Measurements from ENCODE around the gene CSK. TPM values are rescaled to one million over a fixed set of nuclear protein-coding genes. Genes with fewer than 3 reads are reported as not detected.

Gene CSK
- polyA plus RNA-seq, 1 experiment: 25.3 TPM

DNA sequence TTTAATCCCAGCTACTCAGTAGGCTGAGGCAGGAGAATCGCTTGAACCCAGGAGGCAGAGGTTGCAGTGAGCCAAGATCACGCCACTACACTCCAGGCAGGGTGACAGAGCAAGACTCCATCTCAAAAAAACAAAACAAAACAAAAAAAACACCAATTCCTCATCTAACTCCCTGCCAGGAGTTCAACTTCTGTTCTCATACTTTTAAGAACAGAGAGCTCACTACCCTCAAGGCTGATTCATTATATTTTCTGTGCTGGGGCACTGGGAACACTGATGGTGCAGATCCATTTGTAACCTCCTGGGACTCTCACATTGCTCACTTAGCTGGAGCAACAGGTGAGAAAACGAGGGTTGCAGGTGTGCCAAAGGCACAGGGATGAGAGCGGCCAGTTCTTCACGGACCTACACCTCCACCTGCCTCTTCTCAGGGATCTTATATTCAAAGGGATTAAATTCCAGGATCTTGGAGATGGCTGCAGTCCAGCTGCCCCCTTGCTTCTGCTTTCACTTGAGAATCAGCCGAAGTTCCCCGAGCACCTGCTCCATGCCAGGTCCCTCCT is 12.3 kb upstream of the CSK start:
- no peaks in the 10 kb centered on the region for H3K36me3 ChIP-seq (ENCODE audit: control insufficient read depth, insufficient read depth, low read length)
- TF ChIP-seq, protein P1, sequence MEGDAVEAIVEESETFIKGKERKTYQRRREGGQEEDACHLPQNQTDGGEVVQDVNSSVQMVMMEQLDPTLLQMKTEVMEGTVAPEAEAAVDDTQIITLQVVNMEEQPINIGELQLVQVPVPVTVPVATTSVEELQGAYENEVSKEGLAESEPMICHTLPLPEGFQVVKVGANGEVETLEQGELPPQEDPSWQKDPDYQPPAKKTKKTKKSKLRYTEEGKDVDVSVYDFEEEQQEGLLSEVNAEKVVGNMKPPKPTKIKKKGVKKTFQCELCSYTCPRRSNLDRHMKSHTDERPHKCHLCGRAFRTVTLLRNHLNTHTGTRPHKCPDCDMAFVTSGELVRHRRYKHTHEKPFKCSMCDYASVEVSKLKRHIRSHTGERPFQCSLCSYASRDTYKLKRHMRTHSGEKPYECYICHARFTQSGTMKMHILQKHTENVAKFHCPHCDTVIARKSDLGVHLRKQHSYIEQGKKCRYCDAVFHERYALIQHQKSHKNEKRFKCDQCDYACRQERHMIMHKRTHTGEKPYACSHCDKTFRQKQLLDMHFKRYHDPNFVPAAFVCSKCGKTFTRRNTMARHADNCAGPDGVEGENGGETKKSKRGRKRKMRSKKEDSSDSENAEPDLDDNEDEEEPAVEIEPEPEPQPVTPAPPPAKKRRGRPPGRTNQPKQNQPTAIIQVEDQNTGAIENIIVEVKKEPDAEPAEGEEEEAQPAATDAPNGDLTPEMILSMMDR (IDR thresholded peaks at IDR 0.05; ENCODE audit: insufficient read depth, low read depth, low read length): no peak
- DNase-seq (ENCODE audit: low read depth): no peak
- H3K4me3 ChIP-seq (ENCODE audit: low read depth, low read length): no peak overlapping the region
- ChIA-PET CTCF (interaction anchor here (0.6 to 26.9 kb wide), 47 partner anchors 10 to 797 kb away, joined by 3 to 563 read pairs (median 5); partner anchors contain the start of genes CLK3, COX5A, CSK and CYP11A1), POLR2A (no interaction called here)
- H3K27me3 ChIP-seq (ENCODE audit: control insufficient read depth, insufficient read depth, low read length): peaks cover 3% of the 10 kb centered on the region

DNA sequence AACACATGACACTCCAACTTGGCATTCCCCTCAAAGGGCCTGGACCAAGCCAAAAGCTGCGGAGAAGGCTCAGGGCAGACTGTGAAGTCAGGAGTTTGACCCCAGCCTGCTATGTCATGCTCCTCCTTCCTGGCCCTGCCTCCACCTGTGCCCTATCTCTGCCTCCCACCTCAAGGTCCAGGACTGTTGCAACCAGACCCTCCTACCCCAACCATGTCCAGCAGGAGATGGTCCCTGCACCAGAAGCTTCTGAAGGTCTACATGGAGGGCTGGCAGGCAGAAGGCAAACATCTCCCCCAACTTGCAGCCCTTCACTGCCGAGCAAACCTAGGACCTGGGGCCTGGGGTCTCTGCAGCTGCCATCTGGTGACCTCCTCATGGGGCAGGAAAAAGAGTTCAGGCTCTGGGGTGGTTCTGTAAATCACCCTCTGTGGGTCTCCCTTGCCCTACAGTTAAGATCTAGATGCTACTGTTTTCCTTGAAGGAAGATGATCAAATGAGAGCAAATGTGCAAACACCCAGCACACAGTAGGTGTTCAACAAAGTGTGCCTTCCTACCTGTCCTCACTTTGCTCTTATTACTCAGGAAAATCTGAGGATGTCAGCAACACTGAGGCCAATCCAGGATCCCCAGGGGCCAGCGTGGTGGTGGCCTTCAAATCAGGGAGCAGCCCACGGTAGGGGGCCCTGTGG is 11.5 kb upstream of the CSK start:
- TF ChIP-seq, protein P1 (IDR thresholded peaks at IDR 0.05; ENCODE audit: insufficient read depth, low read depth, low read length): no peak
- no peaks in the 10 kb centered on the region for H3K36me3 ChIP-seq (ENCODE audit: control insufficient read depth, insufficient read depth, low read length)
- ChIA-PET POLR2A (no interaction called here), CTCF (interaction anchor here (0.6 to 26.9 kb wide), 46 partner anchors 8 to 797 kb away, joined by 3 to 563 read pairs (median 5); partner anchors contain the start of genes CSK, CYP1A2, RPP25 and UBL7)
- H3K4me3 ChIP-seq (ENCODE audit: low read depth, low read length): no peak overlapping the region
- peaks cover 2% of the 10 kb centered on the region for H3K27me3 ChIP-seq (ENCODE audit: control insufficient read depth, insufficient read depth, low read length)
- DNase-seq (ENCODE audit: low read depth): no peak

DNA sequence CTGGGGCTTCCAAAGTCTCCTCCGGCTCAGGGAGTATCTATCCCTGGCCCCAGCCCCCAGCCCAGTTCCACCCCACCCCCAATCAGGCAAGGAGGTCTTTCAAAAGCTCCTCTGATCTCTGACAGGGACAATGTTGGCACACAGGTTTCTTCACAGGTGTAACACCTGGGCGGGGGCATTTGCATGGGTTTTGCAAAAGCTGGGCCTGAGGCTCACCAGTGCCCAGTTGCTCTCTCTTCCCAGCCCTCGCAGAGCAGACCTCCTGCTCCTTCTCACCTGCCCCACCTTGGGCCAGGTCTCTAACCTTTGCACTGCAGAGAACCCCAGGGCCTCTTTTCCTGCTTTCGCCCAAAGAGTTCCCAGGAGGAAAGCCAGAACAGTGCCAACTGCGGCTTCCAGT is 8.6 kb upstream of the CSK start:
- no peaks in the 10 kb centered on the region for H3K36me3 ChIP-seq (ENCODE audit: control insufficient read depth, insufficient read depth, low read length)
- no peak overlapping the region for H3K4me3 ChIP-seq (ENCODE audit: low read depth, low read length)
- ChIA-PET POLR2A (no interaction called here), CTCF (interaction anchor here (0.7 to 26.9 kb wide), 9 partner anchors 8 to 400 kb away, joined by 3 to 563 read pairs (median 57); partner anchors contain the start of genes CSK and RPP25)
- no peak for DNase-seq (ENCODE audit: low read depth)
- TF ChIP-seq, protein P1 (IDR thresholded peaks at IDR 0.05; ENCODE audit: insufficient read depth, low read depth, low read length): no peak
- H3K27me3 ChIP-seq (ENCODE audit: control insufficient read depth, insufficient read depth, low read length): peaks cover 2% of the 10 kb centered on the region

DNA sequence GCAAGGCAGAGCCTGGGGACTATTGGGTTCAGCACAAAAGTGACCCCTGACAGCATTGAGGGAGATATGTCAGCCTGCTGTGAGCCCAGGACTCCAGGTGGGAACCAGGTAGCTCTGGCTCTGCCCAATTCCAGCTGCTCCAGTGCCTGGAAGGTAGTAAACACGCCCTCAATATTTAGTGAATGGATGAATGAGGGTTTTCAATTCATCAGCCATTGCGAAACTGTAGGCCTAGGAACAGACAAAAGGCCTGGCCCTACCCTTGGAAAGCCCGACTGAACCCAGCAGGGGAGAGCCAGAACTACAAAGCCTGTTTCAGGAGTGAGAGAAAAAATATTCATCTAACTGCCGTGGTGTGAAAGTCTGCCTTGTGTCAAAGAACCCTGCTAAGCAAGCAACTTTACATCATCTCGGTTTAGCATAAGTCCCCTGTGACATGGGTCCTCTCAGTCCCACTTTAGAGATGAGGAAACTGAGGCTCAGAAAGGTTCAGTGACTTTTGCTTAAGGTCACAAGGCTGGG is 8.1 kb upstream of the CSK start:
- Histone ChIP-seq H3K4me3 (ENCODE audit: low read depth, low read length) (no peak overlapping the region), H3K36me3 (ENCODE audit: control insufficient read depth, insufficient read depth, low read length) (no peaks in the 10 kb centered on the region), H3K27me3 (ENCODE audit: control insufficient read depth, insufficient read depth, low read length) (peaks cover 2% of the 10 kb centered on the region)
- POLR2A ChIA-PET: no interaction called here
- TF ChIP-seq, protein P1 (IDR thresholded peaks at IDR 0.05; ENCODE audit: insufficient read depth, low read depth, low read length): no peak
- CTCF ChIA-PET: interaction anchor here (0.6 to 26.9 kb wide), 9 partner anchors 7 to 174 kb away, joined by 3 to 563 read pairs (median 5); partner anchors contain the start of gene CSK
- DNase-seq (ENCODE audit: low read depth): no peak

DNA sequence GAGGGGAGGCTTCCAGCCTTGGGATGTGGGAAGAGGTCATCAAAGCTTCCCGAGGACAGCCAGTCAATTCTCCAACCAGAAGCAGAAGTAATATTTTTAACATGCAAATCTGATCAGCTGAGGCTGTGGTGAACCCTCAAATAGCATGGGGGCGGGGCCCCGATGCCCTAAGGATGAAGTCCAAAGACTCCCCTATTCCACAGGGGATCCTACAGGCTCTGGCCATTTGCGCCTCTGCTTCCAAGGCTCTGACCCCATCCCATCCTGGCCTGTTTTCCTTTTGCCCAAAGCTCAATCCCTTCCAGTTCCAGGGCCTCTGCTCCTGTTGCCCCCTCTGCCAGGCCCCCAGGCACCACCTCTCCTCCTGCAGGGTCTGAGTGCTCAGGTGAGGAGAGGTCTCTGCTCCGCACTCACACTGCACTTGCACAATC is 6.7 kb upstream of the CSK start:
- ChIA-PET CTCF (interaction anchor here (0.6 to 26.9 kb wide), 8 partner anchors 12 to 419 kb away, joined by 3 to 563 read pairs (median 5); partner anchors contain the start of gene MPI), POLR2A (no interaction called here)
- DNase-seq (ENCODE audit: low read depth): no peak
- Histone ChIP-seq H3K27me3 (ENCODE audit: control insufficient read depth, insufficient read depth, low read length) (peaks cover 2% of the 10 kb centered on the region; the same call in 1 of the 2 replicates), H3K36me3 (ENCODE audit: control insufficient read depth, insufficient read depth, low read length) (no peaks in the 10 kb centered on the region), H3K4me3 (ENCODE audit: low read depth, low read length) (no peak overlapping the region)
- TF ChIP-seq, protein P1 (IDR thresholded peaks at IDR 0.05; ENCODE audit: insufficient read depth, low read depth, low read length): no peak
